ENCODE data around the gene RNF150.
"Not testable (repeated sequence)": the region's sequence is repeated elsewhere in the genome, so short reads cannot be mapped to it uniquely, and the experiment has no call there.

Gene RNF150

DNA sequence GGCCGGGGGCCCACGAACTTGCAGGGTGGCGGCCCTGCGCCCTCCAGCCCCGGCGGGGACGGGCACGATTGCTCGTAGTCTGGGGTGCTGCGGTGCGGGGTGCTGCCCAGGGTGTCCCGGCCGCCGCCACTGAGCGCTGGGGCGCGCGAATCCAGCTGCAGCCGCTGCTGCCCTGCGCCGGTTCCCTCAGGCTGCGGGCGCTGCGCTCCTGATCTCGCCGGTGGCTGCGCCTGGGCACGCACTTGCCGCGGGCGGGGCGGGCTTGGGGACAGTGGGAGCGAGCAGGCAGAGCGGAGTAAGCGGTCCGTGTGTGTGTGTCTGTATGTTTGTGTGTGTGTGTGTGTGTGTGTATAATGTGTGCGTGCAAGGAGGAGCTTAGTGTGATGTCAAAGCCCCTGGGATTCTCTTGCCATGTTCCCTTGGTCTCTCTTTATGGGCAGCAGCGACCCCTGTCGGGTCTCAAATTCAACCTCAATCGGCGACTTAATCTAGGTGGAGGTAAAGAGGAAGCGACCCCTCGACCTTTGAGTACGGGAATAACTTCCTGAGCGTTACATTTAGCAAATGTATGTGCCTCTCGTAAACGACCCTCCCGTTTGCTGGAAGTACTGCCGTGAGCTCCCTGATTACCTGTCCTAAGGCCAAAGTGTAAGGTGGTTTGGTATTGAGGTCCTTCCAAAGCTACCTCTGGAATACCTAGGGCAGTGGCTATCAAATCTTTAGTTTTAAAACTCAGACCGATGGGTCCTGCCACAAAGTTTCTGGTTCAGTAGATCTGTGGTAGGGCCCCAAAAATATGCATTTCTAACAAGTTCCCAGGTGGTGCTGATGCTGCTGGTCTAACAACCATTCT, at the start of gene RNF150:
Gene RNF150 (minus strand): TSS at position 324 of the 853 bp plus-strand sequence.
- peak; percentile 84 for DNase-seq

GRCh38 chr4:141180991-141181761, 47.9 kb upstream of the RNF150 start:
- no peak for DNase-seq

DNA sequence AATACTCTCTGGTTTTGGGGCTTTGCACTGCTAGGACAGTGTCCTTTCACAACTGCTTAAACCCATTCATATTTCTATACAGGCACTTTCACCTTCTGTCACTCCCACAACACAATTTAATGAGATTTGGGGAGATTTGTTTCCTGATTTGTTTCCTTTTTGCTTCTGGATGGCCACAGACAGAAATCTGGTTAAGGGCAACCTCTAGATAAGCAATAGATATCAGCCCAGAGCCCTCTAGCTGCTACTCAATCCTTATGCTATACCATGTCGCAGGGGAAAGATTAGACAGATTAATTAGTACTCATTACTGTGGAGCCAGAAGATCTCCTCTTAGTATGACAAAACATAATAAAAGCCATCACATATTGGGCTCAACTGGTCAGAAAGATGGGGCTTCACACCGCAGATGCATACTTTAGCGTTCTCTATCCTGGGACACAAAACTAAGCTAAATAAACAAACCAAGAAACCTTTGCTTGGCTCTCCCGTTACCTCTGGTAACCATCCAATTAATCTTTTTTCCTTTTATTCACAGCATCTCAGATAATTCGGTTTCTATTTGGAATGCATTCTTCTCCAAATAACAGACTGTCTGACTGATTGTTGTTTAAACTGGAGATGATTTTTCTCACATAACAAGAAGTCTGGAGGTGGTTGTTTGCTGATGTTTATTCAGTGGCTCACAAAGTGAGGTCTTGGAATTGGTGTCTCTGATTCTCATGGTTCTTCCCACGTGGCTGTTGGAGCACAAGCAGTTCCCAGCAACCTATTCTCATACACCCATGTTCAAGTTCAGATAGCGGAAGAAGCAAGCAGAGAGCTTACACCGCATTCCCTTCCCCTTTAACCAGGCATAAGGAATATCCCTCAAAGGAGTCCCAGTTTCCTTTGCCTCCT, 46.5 kb upstream of the RNF150 start:
- no peak for DNase-seq

DNA sequence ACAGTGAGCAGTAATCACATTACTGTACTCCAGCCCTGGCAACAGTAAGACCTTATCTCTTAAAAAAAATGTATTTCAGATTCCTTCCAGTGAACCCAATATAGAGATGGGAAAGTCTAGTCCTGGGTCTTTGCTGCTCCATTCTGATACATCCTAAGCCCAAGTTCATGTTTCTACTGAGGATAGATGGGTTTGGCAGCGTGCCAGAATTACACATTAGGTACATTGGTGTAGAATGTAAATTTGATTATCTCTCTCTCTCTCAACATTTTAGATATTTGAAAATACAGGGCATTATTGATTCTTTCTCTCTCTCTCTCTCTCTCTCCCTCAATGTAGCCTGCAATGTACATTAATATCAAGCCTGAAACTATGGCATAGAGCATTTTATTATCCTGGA, 43.9 kb upstream of the RNF150 start:
- no peak for DNase-seq

- no peak for DNase-seq
Measured at GRCh38 chr4:141174457-141174856, 41.2 kb upstream of the RNF150 start.

- no peak for DNase-seq
Measured at GRCh38 chr4:141170671-141171070, 37.4 kb upstream of the RNF150 start.

DNA sequence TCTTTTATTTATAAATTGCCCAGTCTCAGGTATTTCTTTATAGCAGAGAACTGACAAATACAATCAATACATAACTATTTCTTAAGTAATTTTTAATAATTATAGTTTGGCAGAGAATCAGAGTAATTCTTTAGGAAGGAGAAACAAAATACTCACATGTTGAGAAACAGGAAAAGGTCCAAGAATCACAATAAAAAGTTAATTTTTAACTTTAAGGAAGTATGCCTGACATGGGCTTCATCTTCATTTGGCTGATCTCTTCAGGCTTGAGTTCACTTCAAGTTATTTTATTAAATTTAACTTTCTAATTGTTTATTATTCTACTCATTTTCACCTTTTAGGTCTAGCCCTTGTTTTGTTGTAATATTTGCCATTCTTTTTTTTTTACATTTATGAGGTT, 36.1 kb upstream of the RNF150 start:
- no peak for DNase-seq

GRCh38 chr4:141165001-141165400, 31.7 kb upstream of the RNF150 start:
- not testable (repeated sequence) for DNase-seq

- DNase-seq = no peak
Measured at GRCh38 chr4:141159027-141159426, 25.8 kb upstream of the RNF150 start.

DNA sequence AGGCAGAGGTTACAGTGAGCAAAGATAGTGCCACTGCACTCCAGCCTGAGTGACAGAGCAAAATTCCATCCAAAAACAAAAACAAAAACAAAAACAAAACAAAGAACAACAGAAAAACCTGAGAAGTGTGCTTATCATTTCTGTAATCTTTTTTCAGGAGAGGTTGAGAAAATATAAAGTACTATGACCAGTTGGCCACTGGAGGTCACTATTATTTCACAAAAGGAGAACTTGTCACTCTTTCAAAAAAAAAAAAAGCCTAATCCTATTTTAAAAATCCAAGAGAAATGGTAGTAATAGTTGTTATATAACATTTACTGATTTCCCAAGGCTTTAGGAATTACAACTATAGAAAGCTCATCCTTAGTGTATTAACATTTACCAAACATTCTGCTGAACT, 24.9 kb upstream of the RNF150 start:
- peak; percentile 74 for DNase-seq

DNA sequence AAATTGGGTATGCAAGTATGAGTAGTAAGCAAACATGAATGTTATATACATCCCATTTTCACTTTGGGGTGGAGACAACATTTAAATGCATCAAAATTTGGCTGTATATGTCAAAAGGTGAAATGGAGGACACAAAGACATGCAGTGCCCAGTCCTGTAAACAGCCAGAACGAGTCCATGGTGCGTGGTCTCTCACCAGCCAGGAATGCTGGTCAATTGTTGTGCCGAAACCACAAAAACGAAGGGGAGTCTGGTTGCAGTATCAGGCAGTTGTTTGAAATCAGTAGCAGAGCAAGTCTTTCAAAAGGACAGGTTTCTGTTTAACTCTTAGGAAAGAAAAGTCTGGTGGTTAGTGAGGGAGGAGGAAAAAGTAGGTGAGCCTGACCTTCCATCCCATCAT, 22.3 kb upstream of the RNF150 start:
- DNase-seq = no peak

DNA sequence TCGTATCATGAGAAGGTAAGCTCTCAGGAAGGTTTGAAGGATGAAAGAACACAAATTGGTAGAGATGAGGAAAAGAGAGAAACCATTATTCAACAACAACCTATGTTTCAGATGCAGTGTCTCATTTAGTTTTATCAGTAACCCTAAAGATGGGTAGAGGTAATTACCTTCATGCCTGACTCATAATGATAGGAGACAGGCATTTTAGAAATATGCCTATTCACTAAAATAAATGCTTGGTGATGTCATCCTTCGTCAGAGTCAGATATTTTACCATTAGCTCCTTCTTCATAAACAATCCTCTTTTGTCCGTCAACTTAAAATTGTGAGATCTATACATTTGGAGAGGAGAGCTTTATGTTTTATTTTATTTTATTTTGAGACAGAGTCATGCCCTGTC, 21.5 kb upstream of the RNF150 start:
- DNase-seq = no peak

DNA sequence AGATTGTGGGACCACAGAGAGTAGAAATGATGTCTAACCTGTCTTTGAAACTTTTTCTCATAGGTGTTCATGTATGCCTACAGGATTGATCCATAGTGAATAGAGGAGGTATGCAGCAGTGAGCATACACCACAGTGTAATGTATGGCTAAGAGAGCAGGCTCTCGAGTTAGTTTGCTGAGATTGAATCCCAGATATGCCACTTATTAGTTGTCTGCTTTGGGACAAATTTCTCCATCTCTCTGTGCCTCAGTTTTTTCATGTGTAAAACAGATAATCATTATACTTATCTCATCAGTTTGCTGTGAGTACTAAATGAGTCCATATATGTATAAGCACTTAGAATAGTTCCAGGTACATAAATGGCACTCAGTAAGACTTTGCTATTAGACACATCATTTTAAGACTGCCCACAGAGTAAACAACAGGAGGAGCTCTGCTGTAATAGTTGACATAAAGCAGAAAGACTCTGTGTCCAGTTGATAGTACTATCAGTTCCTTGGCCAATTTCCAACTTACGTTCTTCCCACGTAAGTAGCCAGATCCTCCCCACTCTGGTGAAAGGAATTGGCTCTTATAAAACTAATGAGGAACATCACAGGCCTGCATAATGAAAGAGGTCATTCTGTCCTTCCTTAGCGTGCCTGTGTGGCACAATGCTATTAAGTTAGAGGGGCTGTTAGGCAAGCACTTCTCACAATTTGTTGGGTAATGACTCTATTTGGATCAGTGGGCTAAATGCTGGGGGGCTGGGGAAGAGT, 20.7 kb upstream of the RNF150 start:
- peak; percentile 20 for DNase-seq

DNA sequence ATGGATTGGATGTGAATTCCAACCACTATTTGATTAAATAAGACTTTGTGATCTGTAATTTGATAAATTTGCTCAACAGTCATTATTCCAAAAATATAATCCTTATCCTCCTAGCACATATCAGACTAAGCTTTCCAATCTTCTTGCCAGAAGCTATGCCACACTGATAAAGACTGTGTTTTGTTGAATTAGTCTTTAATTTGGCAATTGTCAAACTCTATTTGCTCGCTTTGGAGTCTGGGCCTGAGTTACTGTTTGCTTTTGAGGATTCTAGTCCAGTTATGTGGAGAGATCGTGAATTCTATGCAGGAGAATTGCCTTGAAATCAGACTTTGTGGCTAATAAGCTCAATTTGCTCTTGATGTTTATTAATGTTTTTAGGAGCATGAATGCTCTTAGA, 10.9 kb upstream of the RNF150 start:
- DNase-seq = no peak

GRCh38 chr4:141142423-141142822, 9.2 kb upstream of the RNF150 start:
- DNase-seq = peak; percentile 78

GRCh38 chr4:141140391-141141200, 7.3 kb upstream of the RNF150 start:
- DNase-seq = no peak

DNA sequence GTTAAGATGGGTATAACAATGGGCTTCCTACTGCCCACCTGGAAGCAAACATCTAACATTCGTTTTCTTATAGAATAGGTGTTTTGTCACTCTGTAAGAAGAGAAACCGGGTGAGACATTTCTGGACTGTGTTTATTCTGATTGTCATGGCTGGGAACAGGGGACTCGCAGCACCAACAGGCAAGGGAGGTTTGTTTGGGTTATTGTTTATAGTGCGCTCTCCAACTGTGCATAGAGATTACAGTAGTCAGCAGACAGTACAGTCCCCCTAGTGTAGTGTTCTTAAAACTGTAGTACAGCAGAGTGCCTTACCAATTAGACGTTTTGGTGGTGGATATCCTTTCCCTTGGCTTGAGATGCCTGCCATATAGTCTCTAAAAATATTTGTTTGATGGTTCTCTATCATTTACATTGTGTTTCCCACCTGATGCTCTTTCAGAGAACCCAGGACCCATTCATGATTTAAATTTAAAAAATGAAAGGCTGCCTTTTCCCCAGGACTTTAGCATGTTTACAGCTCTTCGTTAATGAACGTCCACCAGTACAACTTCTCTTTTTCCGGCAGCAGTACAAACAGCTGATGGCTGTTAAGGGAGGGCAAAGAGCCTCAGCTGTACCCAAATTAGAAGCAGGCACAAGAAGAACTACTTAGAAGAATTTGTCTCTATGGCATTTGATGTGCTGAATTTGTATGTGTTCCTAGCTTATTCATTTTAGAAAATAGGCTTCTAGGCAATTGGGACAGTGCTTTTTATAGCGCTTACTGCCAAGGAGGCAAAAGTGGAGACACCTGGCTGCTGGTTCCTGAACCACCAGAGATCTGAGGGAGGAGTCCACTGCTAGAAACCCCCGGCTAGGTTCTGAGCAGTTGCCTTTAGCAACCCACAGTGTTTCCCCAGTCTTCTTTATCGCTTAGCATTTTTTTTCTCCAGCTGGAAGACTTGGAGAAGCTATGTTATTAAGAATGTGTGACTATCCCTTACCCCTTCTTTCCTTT, 1.0 kb upstream of the RNF150 start:
- DNase-seq = no peak

DNA sequence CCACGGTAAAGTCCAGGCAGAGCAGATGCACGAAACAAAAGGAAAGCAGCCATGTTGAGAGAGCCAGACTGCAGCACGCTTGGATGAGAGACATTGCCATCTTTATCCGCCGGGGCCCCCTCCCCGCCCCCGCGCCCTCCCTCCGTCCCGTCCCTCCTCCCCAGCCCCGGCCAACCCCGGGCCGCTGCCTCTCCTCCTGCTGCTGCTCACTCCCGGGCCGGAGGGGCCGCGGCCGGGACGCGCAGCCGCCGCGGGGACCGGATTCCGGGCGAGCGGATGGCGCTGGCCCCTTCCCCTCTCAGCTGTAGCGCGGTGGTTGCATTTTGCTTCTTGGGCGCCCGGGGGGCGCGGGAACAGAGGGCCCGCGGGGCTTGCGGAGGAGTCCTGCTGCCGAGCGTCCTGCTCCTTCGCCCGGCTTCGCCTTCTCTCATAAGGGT, 542 bp downstream of the RNF150 start:
- peak; percentile 8 for DNase-seq

GRCh38 chr4:141132072-141132708, 1.1 kb downstream of the RNF150 start:
- DNase-seq = no peak

DNA sequence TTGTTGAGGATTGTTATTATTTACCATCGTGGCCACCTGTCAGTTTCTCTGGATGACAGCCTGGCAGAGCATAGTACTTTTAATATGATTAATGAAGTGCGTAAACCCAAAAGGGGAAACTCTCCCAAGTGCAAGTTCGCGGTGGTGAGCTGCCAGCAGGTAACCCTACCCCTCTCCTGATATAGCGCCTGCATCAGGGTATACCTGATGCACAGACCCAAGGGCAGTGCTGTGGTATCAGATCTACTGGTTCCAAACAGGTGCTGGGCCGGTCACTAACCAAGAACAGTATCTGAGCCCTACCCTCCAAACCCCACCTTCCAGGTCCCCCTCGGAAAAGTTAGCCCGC, 1.6 kb downstream of the RNF150 start:
- DNase-seq = no peak
